Measurements from ENCODE around the gene SORT1.
"Not testable (repeated sequence)": the region's sequence is repeated elsewhere in the genome, so short reads cannot be mapped to it uniquely, and the experiment has no call there.

Gene SORT1

GRCh38 chr1:109396871-109397580 is 692 bp downstream of the SORT1 start:
- no peak for DNase-seq

GRCh38 chr1:109396513-109396839 is 1.2 kb downstream of the SORT1 start:
- DNase-seq = no peak

- no peak for DNase-seq
These were observed 1.9 kb downstream of the SORT1 start for GRCh38 chr1:109395602-109396512.

GRCh38 chr1:109395282-109395599 is 2.5 kb downstream of the SORT1 start:
- DNase-seq = not testable (repeated sequence)

GRCh38 chr1:109394591-109395281 is 3.0 kb downstream of the SORT1 start:
- no peak for DNase-seq

- DNase-seq = no peak
These were observed 4.0 kb downstream of the SORT1 start for GRCh38 chr1:109393617-109394233.

- DNase-seq = no peak
These were observed 4.7 kb downstream of the SORT1 start for GRCh38 chr1:109392788-109393616.

- no peak for DNase-seq
These were observed 5.5 kb downstream of the SORT1 start for GRCh38 chr1:109392037-109392787.

GRCh38 chr1:109391626-109392025 is 6.1 kb downstream of the SORT1 start:
- DNase-seq = no peak

- no peak for DNase-seq
These were observed 6.6 kb downstream of the SORT1 start for GRCh38 chr1:109391157-109391556.

GRCh38 chr1:109389638-109390341 is 7.9 kb downstream of the SORT1 start:
- DNase-seq = no peak

- no peak for DNase-seq
These were observed 8.7 kb downstream of the SORT1 start for GRCh38 chr1:109388884-109389637.

GRCh38 chr1:109388208-109388711 is 9.5 kb downstream of the SORT1 start:
- DNase-seq = no peak

GRCh38 chr1:109386054-109386717 is 11.5 kb downstream of the SORT1 start:
- DNase-seq = no peak

- no peak for DNase-seq
These were observed 12.3 kb downstream of the SORT1 start for GRCh38 chr1:109385417-109385816.

- DNase-seq = no peak
These were observed 13.9 kb downstream of the SORT1 start for GRCh38 chr1:109383854-109384253.

- no peak for DNase-seq
These were observed 14.5 kb downstream of the SORT1 start for GRCh38 chr1:109383087-109383779.

GRCh38 chr1:109381573-109381972 is 16.1 kb downstream of the SORT1 start:
- DNase-seq = no peak

- DNase-seq = no peak
These were observed 17.8 kb downstream of the SORT1 start for GRCh38 chr1:109379907-109380306.
